Panc1 (cell line): ENCODE results near the gene TIMM17B.

ENCODE experiments used
- REST ChIP-seq, 2 experiments: IDR thresholded peaks; 2 replicates each; pipeline ENCODE4 v1.6.1; 2011 to 2012; ENCODE audit warnings: low read depth in 2 of 2, control low read depth in 1 of 2, low read length in 1 of 2, mild to moderate bottlenecking in 1 of 2, moderate library complexity in 1 of 2; ENCODE audit not compliant: insufficient read depth in 1 of 2
- TF ChIP-seq, protein P1 (sequence below): fragments of 450-650 bp; IDR thresholded peaks from 2 replicates; pipeline ENCODE4 v1.5.1; 2017; ENCODE audit warnings: mild to moderate bottlenecking

DNA sequence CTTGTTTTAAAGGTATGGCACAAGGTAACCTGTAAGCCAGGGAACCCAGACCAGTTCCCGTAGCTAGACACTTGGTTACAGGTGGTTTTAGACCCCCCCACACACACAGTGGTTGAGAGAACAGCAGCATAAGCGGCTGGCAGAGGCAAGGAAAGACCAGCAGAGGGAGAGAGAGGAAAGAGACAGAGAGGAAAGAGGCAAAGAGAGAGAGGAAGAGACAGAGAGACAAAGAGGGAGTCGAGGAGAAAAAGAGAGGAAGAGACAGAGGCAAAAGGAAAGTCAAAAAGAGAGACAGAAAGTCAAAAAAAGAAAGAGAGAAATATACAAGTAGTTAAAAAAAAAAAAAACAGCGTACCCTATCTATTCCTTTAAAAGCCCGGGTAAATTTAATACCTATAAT lies 42.7 kb downstream of the TIMM17B start:
- TF ChIP-seq, protein P1, sequence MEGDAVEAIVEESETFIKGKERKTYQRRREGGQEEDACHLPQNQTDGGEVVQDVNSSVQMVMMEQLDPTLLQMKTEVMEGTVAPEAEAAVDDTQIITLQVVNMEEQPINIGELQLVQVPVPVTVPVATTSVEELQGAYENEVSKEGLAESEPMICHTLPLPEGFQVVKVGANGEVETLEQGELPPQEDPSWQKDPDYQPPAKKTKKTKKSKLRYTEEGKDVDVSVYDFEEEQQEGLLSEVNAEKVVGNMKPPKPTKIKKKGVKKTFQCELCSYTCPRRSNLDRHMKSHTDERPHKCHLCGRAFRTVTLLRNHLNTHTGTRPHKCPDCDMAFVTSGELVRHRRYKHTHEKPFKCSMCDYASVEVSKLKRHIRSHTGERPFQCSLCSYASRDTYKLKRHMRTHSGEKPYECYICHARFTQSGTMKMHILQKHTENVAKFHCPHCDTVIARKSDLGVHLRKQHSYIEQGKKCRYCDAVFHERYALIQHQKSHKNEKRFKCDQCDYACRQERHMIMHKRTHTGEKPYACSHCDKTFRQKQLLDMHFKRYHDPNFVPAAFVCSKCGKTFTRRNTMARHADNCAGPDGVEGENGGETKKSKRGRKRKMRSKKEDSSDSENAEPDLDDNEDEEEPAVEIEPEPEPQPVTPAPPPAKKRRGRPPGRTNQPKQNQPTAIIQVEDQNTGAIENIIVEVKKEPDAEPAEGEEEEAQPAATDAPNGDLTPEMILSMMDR, result peak; percentile 70
- no peak for TF ChIP-seq REST (IDR thresholded peaks at IDR 0.05; ENCODE audit: insufficient read depth in 1 of 2, low read depth in 2 of 2, low read length in 1 of 2)
